ENCODE data around the gene TLR6. TPM values are rescaled to one million over a fixed set of nuclear protein-coding genes. Genes with fewer than 3 reads are reported as not detected.
A peak's percentile ranks its signal among the peaks of the same experiment; 100 is the strongest.

Gene TLR6
- total RNA-seq, 1 experiment from 2014 or later: 1.5 TPM

GRCh38 chr4:38782452-38783108 is 74.0 kb downstream of the TLR6 start, which contains the start of gene TLR10:
TSS of gene TLR10 (minus strand) at chr4:38782990. CDS start at chr4:38775590, 7,400 bp downstream.
- Histone ChIP-seq H3K27ac (ENCODE audit: low read depth, low read length, poor library complexity, severe bottlenecking) (no peak within 1 kb of the TSS), H3K9me3 (ENCODE audit: low read depth, low read length, poor library complexity, severe bottlenecking) (no peaks in the 10 kb centered on the region), H3K4me3 (ENCODE audit: low read depth, low read length, poor library complexity, severe bottlenecking) (no peak within 1 kb of the TSS), H3K27me3 (replicated peaks; ENCODE audit: insufficient read depth, low read depth, low read length, poor library complexity) (no peaks in the 10 kb centered on the region), H3K4me1 (ENCODE audit: insufficient read depth, low read length, poor library complexity, severe bottlenecking) (no peaks in the 10 kb centered on the region), H3K36me3 (ENCODE audit: insufficient read depth, low read length, poor library complexity, severe bottlenecking) (no peaks in the 10 kb centered on the region)
- DNase-seq (ENCODE audit: low spot score): peak; percentile 46
- POLR2A ChIA-PET (ENCODE audit: low non-redundant PET): no interaction called here
- no TSS peak for BruUV-seq (replicated peaks)
- intact Hi-C loops (cut with micrococcal nuclease; ENCODE audit: unreplicated experiment): loop anchor here (2.0 to 5.0 kb wide), 2 partner anchors 602 to 720 kb away; no protein-coding TSS in a partner anchor
- CTCF ChIA-PET: interaction anchor here (0.5 to 2.2 kb wide), 3 partner anchors 23 to 720 kb away, joined by 4 to 18 read pairs (median 9); no protein-coding TSS in a partner anchor
- no peak for TF ChIP-seq EZH2 (IDR thresholded peaks at IDR 0.05; ENCODE audit: borderline replicate concordance, low read depth, low read length, poor library complexity, severe bottlenecking)
- TF ChIP-seq, protein P1, sequence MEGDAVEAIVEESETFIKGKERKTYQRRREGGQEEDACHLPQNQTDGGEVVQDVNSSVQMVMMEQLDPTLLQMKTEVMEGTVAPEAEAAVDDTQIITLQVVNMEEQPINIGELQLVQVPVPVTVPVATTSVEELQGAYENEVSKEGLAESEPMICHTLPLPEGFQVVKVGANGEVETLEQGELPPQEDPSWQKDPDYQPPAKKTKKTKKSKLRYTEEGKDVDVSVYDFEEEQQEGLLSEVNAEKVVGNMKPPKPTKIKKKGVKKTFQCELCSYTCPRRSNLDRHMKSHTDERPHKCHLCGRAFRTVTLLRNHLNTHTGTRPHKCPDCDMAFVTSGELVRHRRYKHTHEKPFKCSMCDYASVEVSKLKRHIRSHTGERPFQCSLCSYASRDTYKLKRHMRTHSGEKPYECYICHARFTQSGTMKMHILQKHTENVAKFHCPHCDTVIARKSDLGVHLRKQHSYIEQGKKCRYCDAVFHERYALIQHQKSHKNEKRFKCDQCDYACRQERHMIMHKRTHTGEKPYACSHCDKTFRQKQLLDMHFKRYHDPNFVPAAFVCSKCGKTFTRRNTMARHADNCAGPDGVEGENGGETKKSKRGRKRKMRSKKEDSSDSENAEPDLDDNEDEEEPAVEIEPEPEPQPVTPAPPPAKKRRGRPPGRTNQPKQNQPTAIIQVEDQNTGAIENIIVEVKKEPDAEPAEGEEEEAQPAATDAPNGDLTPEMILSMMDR (conservative IDR thresholded peaks at IDR 0.05; ENCODE audit: low read depth, low read length): peak; percentile 65

DNA sequence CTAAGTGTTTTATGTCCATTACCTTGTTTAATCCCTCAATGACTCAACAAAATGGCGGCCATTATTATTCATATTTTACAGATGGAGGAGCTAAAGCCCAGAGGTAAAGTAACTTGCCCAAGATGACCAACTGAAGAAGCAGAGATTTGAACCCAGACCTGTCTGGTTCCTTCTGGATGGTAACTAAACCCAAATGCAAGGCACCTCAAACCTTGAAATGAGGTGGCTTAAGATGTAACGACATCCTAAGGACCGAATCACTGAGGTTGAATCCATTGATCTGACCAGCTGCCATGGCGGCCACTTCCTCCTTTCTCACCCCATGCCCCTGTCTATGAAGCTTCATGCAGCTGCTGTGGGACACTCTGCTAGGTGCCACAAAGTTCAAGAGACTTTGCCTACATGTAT is 74.8 kb downstream of the TLR6 start:
- CTCF ChIA-PET: interaction anchor here (0.7 to 2.2 kb wide), 2 partner anchors 456 to 602 kb away, joined by 3 to 18 read pairs; no protein-coding TSS in a partner anchor
- H3K36me3 ChIP-seq (ENCODE audit: insufficient read depth, low read length, poor library complexity, severe bottlenecking): no peaks in the 10 kb centered on the region
- POLR2A ChIA-PET (ENCODE audit: low non-redundant PET): interaction anchor here (0.6 kb wide), 1 partner anchor 39 kb away, joined by 5 read pairs; no protein-coding TSS in a partner anchor

DNA sequence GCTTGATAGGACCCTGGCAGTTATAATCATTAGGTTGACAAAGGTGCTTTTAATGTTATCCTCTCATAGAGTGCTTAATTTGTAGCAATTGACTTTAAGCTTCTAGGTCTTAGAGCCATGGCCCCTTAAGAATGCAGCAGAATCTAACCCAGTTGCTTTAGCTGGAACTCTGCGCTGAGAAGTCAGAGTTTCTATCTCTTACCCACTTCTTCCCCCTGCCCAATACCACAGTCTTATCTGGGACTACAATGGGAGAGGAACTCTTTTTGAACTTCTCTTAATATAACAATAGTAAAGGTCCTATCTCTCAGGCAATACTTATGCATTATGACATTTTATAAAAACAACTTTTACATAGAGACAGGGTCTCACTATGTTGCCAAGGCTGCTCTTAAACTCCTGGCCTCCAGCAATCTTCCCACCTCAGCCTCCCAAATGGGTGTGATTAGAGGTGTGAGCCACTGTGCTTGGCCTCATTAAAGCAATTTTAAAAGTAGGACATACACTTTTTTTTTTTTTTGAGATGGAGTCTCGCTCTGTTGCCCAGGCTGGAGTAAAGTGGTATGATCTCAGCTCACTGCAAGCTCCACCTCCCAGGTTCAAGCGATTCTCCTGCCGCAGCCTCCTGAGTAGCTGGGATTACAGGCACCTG is 75.7 kb downstream of the TLR6 start:
- Histone ChIP-seq H3K27ac (ENCODE audit: low read depth, low read length, poor library complexity, severe bottlenecking) (no peak overlapping the region), H3K9me3 (ENCODE audit: low read depth, low read length, poor library complexity, severe bottlenecking) (no peaks in the 10 kb centered on the region), H3K4me1 (ENCODE audit: insufficient read depth, low read length, poor library complexity, severe bottlenecking) (no peaks in the 10 kb centered on the region), H3K4me3 (ENCODE audit: low read depth, low read length, poor library complexity, severe bottlenecking) (no peak overlapping the region), H3K36me3 (ENCODE audit: insufficient read depth, low read length, poor library complexity, severe bottlenecking) (no peaks in the 10 kb centered on the region), H3K27me3 (replicated peaks; ENCODE audit: insufficient read depth, low read depth, low read length, poor library complexity) (no peaks in the 10 kb centered on the region)
- no TSS peak for BruUV-seq (replicated peaks)
- TF ChIP-seq, protein P1 (conservative IDR thresholded peaks at IDR 0.05; ENCODE audit: low read depth, low read length): no peak
- TF ChIP-seq EZH2 (IDR thresholded peaks at IDR 0.05; ENCODE audit: borderline replicate concordance, low read depth, low read length, poor library complexity, severe bottlenecking): no peak
- intact Hi-C loops (cut with micrococcal nuclease; ENCODE audit: unreplicated experiment): loop anchor here (5.0 kb wide), 1 partner anchor 719 kb away; no protein-coding TSS in a partner anchor
- ChIA-PET CTCF (interaction anchor here (0.6 to 0.7 kb wide), 2 partner anchors 457 to 609 kb away, joined by 3 to 14 read pairs; no protein-coding TSS in a partner anchor), POLR2A (ENCODE audit: low non-redundant PET) (interaction anchor here (0.6 kb wide), 1 partner anchor 38 kb away, joined by 5 read pairs; no protein-coding TSS in a partner anchor)
- DNase-seq (ENCODE audit: low spot score): no peak

More for the DNA sequence above, 74.8 kb downstream of the TLR6 start:
- H3K4me1 ChIP-seq (ENCODE audit: insufficient read depth, low read length, poor library complexity, severe bottlenecking): no peaks in the 10 kb centered on the region
- DNase-seq (ENCODE audit: low spot score): no peak
- TF ChIP-seq, protein P1 (conservative IDR thresholded peaks at IDR 0.05; ENCODE audit: low read depth, low read length): no peak
- TF ChIP-seq EZH2 (IDR thresholded peaks at IDR 0.05; ENCODE audit: borderline replicate concordance, low read depth, low read length, poor library complexity, severe bottlenecking): no peak
- H3K27me3 ChIP-seq (replicated peaks; ENCODE audit: insufficient read depth, low read depth, low read length, poor library complexity): no peaks in the 10 kb centered on the region
- no TSS peak for BruUV-seq (replicated peaks)
- no peaks in the 10 kb centered on the region for H3K9me3 ChIP-seq (ENCODE audit: low read depth, low read length, poor library complexity, severe bottlenecking)
- intact Hi-C loops (cut with micrococcal nuclease; ENCODE audit: unreplicated experiment): loop anchor here (2.0 to 5.0 kb wide), 2 partner anchors 601 to 720 kb away; no protein-coding TSS in a partner anchor
- H3K4me3 ChIP-seq (ENCODE audit: low read depth, low read length, poor library complexity, severe bottlenecking): no peak overlapping the region
- no peak overlapping the region for H3K27ac ChIP-seq (ENCODE audit: low read depth, low read length, poor library complexity, severe bottlenecking)

All from A673 (cell line).